GM18520 (cell line): ENCODE results near the gene DDX28.
"Not testable (repeated sequence)": the region's sequence is repeated elsewhere in the genome, so short reads cannot be mapped to it uniquely, and the experiment has no call there.

Experiments used
- ATAC-seq: cut with Tn5 transposase; IDR thresholded peaks from one replicate; pipeline ENCODE4 v1.9.1; 2021; ENCODE audit not compliant: unreplicated experiment

DDX28 gene

GRCh38 chr16:68037841-68038597, 15.0 kb upstream of the DDX28 start:
- ATAC-seq = no peak

- ATAC-seq = no peak
Observed at GRCh38 chr16:68035227-68035626, 12.2 kb upstream of the DDX28 start.

DNA sequence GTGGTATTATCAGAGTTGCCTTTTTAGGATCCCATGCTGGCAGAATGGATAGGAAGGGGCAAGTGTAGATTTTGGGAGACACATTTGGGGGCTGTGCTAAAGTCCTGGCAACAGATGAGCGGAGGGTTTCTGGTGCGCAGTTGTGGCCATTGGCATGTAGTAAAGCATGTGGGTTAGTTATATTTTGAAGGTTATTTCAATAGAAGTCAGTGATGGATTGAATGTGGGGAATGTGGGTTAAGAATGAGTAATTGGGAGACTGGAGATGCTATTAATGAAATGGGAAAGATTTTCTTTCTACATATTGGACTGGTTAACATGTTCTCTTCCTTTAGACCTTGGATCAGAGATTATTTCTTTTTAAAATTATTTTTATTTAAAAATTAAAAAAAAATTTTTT, 10.1 kb upstream of the DDX28 start:
- no peak for ATAC-seq

DNA sequence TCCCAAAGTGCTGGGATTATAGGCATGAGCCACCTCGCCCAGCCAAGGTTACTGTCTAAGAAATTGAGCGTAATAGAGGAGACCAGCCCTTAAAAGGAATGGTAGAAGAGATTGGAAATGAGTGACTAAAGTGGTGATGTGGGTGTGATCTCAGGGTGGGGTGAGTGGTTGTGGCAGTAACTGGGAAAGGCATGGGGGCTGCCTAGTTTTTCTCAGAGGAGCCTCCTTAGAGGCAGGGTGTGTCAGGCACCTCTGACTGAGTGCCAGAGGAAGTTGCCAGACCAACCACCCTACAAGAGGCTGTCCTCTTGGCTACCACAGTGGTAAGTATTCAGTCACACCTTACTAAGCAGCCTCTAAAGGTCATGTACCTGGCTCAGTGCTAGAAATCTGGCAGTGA, 8.9 kb upstream of the DDX28 start:
- ATAC-seq = no peak

- not testable (repeated sequence) for ATAC-seq
Observed at GRCh38 chr16:68030108-68030507, 7.1 kb upstream of the DDX28 start.

DNA sequence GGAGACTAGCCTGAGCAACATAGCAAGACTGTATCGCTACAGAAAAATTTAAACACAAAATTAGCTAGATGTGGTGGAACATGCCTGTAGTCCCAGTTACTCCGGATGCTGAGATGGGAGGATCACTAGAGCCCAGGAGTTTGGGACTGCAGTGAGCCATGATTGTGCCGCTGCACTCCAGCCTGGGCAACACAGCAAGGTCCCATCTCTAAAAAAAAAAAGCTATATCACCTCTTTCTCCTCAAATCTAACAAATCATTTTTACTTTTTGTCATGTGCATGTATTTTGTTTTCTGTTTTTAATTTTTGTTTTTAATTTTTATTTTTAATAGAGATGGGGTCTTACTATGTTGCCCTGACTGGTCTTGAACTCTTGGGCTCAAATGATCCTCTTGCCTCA, 6.0 kb upstream of the DDX28 start:
- no peak for ATAC-seq

- ATAC-seq = no peak
Observed at GRCh38 chr16:68022278-68022727, 729 bp downstream of the DDX28 start.

DNA sequence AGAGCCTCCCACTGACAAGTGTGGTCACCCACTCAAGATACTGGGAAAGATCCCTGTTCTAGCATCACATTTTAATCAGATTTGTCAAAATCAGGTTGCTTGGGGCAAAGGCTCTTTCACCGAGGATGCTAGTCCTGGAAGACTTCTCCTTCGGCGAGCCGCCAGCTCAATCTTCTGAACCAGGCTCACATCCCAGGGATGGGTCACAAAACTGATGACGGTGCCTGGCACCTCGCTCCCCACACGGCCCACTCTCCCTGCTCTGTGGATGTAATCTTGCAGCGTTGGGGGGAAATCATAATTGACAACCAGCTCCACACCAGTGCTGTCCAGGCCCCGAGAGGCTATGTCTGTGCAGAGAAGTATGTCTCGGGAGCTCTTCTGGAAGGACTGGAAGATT, 1.5 kb downstream of the DDX28 start:
- no peak for ATAC-seq

- ATAC-seq = no peak
Observed at GRCh38 chr16:68019167-68019680, 3.8 kb downstream of the DDX28 start.

GRCh38 chr16:68015681-68016080, 7.4 kb downstream of the DDX28 start, which contains the start of gene DPEP2NB:
DPEP2NB (minus strand) TSS chr16:68015911; CDS start chr16:68015770, 141 bp downstream.
- ATAC-seq = no peak

- no peak for ATAC-seq
Observed at GRCh38 chr16:68013440-68013839, 9.6 kb downstream of the DDX28 start.

DNA sequence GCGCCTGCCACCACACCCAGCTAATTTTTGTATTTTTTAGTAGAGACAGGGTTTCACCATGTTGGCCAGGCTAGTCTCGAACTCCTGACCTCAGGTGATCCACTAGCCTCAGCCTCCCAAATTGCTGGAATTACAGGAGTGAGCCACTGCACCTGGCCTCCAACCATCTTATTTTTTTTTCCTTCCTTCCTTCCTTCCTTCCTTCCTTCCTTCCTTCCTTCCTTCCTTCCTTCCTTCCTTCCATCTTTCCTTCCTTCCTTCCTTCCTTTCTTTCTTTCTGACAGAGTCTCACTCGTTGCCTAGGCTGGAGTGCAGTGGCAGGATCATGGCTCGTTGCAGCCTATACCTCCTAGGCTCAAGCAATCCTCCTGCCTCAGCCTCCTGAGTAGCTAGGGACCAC, 13.2 kb downstream of the DDX28 start:
- not testable (repeated sequence) for ATAC-seq

GRCh38 chr16:68009157-68009735, 13.8 kb downstream of the DDX28 start:
- no peak for ATAC-seq

GRCh38 chr16:68005786-68006286, 17.2 kb downstream of the DDX28 start:
- no peak for ATAC-seq

DNA sequence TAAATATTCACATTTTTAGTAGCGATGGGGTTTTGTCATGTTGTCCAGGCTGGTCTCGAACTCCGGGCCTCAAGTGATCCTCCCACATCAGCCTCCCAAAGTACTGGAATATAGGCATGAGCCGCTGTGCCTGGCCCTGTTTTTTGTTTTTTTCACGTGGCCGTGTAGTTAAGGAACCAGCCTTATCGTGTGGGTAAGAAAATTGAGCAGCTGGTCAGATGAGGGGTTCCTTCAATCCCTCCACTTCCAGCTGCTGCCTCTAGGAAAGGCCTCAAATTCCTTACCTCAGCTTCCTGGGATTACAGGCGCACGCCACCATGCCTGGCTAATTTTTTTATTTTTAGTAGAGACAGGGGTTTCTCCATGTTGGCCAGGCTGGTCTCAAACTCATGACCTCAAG, 17.8 kb downstream of the DDX28 start:
- no peak for ATAC-seq

DNA sequence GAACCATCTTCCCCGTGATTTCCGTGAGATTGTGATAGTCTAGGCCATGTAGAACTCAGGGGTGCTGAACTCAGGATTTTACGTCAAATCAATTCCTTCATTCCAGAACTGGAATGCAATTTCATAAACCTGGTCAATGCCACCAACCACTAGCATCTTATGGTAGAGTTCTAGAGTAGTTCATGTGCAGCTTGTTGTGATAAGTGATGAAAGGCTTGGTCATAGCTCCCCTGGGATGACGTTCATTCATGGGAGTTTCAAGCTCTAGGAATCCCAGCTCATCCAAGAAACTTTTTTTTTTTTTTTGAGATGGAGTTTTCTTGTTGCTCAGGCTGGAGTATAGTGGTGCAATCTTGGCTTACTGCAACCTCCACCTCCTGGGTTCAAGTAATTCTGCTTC, 20.0 kb downstream of the DDX28 start:
- no peak for ATAC-seq

- no peak for ATAC-seq
Observed at GRCh38 chr16:68000450-68000849, 22.6 kb downstream of the DDX28 start.

- no peak for ATAC-seq
Observed at GRCh38 chr16:67999985-68000384, 23.0 kb downstream of the DDX28 start.

- ATAC-seq = not testable (repeated sequence)
Observed at GRCh38 chr16:67998779-67999688, 24.0 kb downstream of the DDX28 start, which contains the start of gene DPEP2. DPEP2 (minus strand) TSS chr16:67999484; CDS start chr16:67993212, 6,272 bp downstream.

DNA sequence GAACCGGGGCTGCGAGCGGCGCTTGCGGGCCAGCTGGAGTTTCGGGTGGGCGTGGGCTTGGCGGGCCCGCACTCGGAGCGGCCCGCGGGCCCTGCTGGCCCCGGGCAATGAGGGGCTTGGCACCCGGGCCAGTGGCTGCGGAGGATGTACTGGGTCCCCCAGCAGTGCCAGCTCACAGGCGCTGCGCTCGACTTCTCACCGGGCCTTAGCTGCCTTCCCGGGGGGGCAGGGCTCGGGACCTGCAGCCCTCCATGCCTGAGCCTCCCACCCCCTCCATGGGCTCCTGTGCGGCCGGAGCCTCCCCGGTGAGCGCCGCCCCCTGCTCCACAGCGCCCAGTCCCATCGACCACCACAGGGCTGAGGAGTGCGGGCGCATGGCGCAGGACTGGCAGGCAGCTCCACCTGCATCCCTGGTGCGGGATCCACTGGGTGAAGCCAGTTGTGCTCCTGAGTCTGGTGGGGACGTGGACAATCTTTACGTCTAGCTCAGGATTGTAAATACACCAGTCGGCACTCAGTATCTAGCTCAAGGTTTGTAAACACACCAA, 24.7 kb downstream of the DDX28 start:
- not testable (repeated sequence) for ATAC-seq

DNA sequence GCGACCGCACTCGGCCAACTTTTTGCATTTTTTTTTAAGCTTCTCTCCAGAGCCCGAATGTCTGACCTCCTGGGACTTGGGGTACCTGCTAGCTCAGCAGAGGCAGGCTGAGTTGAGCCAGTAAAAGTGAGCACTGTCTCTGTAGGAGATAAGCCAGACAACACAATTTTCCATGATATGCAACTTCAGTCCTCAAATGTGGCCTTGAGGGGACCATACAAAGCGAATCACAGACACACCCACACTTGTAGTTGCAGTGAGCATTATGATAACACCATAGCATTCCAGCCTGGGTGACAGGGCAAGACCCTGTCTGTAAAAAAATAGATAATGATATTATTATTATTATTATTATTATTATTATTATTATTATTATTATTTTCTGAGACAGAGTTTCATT, 26.4 kb downstream of the DDX28 start:
- no peak for ATAC-seq
